ENCODE data around the gene GJC1.

- no peak for TF ChIP-seq CTCF (IDR thresholded peaks at IDR 0.05; ENCODE audit: borderline replicate concordance, extremely low read depth, low read length, poor library complexity, severe bottlenecking)
- no peak for TF ChIP-seq EZH2 (IDR thresholded peaks at IDR 0.05; ENCODE audit: borderline replicate concordance, low read depth, low read length, severe bottlenecking)
These were observed 33.4 kb downstream of the GJC1 start for GRCh38 chr17:44796731-44797130.

Measured in DND-41 (cell line).